ENCODE results near the gene KCNE2. TPM values are rescaled to one million over a fixed set of nuclear protein-coding genes. Genes with fewer than 3 reads are reported as not detected.

The KCNE2 gene
- total RNA-seq, result not detected
- polyA plus RNA-seq (ENCODE audit: insufficient read length in 6 of 6), result under 1 TPM; 0.64 to 0.96 (median 0.78) TPM
- long read RNA-seq, donor 1, result 0 reads
- long read RNA-seq, donor 2, result 0 reads
- long read RNA-seq, donor 3, result 0 reads
- long read RNA-seq, donor 4, result 0 reads
- long read RNA-seq, donor 5, result 0 reads
- long read RNA-seq, donor 6, result 0 reads
- long read RNA-seq, donor 7, result 0 reads
- long read RNA-seq, donor 8, result 0 reads
- long read RNA-seq, donor 9, result 0 reads
- long read RNA-seq, donor 10, result 0 reads
- long read RNA-seq, donor 11, result 0 reads
- long read RNA-seq, donor 12, result 0 reads

GRCh38 chr21:34363733-34364132, at the start of gene KCNE2:
KCNE2 (plus strand) TSS chr21:34364006; CDS start chr21:34370479, 6,473 bp downstream.
- intact Hi-C loops (cut with DNase I), result no loop called here
- Histone ChIP-seq H3K4me3 (no peak within 1 kb of the TSS), H3K9me3 (no peaks in the 10 kb centered on the region), H3K27ac (no peak within 1 kb of the TSS), H3K27me3 (peaks cover 0 to 19% of the 10 kb centered on the region in 2 donors), H3K36me3 (no peaks in the 10 kb centered on the region), H3K4me1 (peaks cover 0 to 7% of the 10 kb centered on the region in 2 donors)
- ATAC-seq (no peak), DNase-seq (no peak)
- TF ChIP-seq CTCF (IDR thresholded peaks at IDR 0.05), result no peak

GRCh38 chr21:34319585-34319984, 44.2 kb upstream of the KCNE2 start:
- H3K36me3 ChIP-seq, result no peaks in the 10 kb centered on the region
- H3K27ac ChIP-seq, result no peak overlapping the region
- no peaks in the 10 kb centered on the region for H3K9me3 ChIP-seq
- no peaks in the 10 kb centered on the region for H3K27me3 ChIP-seq
- TF ChIP-seq CTCF (IDR thresholded peaks at IDR 0.05), result no peak
- H3K4me3 ChIP-seq, result no peak overlapping the region
- intact Hi-C loops (cut with DNase I), result no loop called here
- no peaks in the 10 kb centered on the region for H3K4me1 ChIP-seq
- ATAC-seq (no peak), DNase-seq (no peak)

GRCh38 chr21:34320011-34320410, 43.8 kb upstream of the KCNE2 start:
- no peaks in the 10 kb centered on the region for H3K9me3 ChIP-seq
- DNase-seq (no peak), ATAC-seq (no peak)
- no peak overlapping the region for H3K4me3 ChIP-seq
- H3K36me3 ChIP-seq, result no peaks in the 10 kb centered on the region
- no peak overlapping the region for H3K27ac ChIP-seq
- no peaks in the 10 kb centered on the region for H3K4me1 ChIP-seq
- no peak for TF ChIP-seq CTCF (IDR thresholded peaks at IDR 0.05)
- intact Hi-C loops (cut with DNase I), result no loop called here
- H3K27me3 ChIP-seq, result no peaks in the 10 kb centered on the region

- no peak overlapping the region for H3K4me3 ChIP-seq
- H3K27me3 ChIP-seq, result no peaks in the 10 kb centered on the region
- no peak for ATAC-seq
- H3K36me3 ChIP-seq, result no peaks in the 10 kb centered on the region
- TF ChIP-seq CTCF (IDR thresholded peaks at IDR 0.05), result no peak
- no peaks in the 10 kb centered on the region for H3K9me3 ChIP-seq
- H3K27ac ChIP-seq, result no peak overlapping the region
- intact Hi-C loops (cut with DNase I), result no loop called here
- DNase-seq, result no peak
- H3K4me1 ChIP-seq, result no peaks in the 10 kb centered on the region
These were observed 33.8 kb upstream of the KCNE2 start for GRCh38 chr21:34330055-34330454.

- no peaks in the 10 kb centered on the region for H3K36me3 ChIP-seq
- ATAC-seq (no peak), DNase-seq (peak in 1 of 4 donors; percentile 41)
- H3K27ac ChIP-seq, result no peak overlapping the region
- H3K27me3 ChIP-seq, result no peaks in the 10 kb centered on the region
- intact Hi-C loops (cut with DNase I), result no loop called here
- TF ChIP-seq CTCF (IDR thresholded peaks at IDR 0.05), result no peak
- H3K4me3 ChIP-seq, result no peak overlapping the region
- H3K9me3 ChIP-seq, result no peaks in the 10 kb centered on the region
- H3K4me1 ChIP-seq, result no peaks in the 10 kb centered on the region
These were observed 32.1 kb upstream of the KCNE2 start for GRCh38 chr21:34331726-34332125.

All from left lung (tissue), 14 donors.